ENCODE measurements around the gene CBX8.
"Not testable (repeated sequence)": the region's sequence is repeated elsewhere in the genome, so short reads cannot be mapped to it uniquely, and the experiment has no call there.

The CBX8 gene

DNA sequence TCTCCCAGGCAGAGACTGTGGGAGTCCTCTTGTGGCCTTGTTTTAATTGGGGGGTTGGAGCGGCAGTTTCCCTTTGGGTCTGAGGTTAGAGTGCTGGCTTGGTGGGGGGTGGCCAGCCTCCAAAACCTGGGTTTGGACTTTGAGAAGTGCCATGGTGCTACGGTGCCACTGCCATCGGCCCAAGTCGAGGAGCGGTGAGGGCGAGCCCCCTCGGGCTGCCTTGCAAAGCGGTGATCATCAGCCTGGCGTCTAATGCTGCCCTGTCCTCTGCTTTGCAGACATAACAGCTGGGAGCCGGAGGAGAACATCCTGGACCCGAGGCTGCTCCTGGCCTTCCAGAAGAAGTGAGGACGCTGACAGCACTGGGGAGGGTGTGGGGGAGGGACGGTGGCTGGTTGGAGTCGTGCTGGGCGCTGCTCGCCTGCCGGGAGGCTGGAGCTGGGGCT lies 17.8 kb downstream of the CBX8 start:
- no peak for DNase-seq (ENCODE audit: low read depth in 2 of 2)

- no peak for DNase-seq (ENCODE audit: low read depth in 2 of 2)
Measured at GRCh38 chr17:79778504-79779083, 18.3 kb downstream of the CBX8 start.

GRCh38 chr17:79777894-79778503 lies 18.9 kb downstream of the CBX8 start, which contains the start of gene CBX2:
TSS of gene CBX2 (plus strand) at chr17:79778148. CDS start at chr17:79778236, 88 bp downstream.
- DNase-seq (ENCODE audit: low read depth in 2 of 2) = peak; percentile 59 to 75

DNA sequence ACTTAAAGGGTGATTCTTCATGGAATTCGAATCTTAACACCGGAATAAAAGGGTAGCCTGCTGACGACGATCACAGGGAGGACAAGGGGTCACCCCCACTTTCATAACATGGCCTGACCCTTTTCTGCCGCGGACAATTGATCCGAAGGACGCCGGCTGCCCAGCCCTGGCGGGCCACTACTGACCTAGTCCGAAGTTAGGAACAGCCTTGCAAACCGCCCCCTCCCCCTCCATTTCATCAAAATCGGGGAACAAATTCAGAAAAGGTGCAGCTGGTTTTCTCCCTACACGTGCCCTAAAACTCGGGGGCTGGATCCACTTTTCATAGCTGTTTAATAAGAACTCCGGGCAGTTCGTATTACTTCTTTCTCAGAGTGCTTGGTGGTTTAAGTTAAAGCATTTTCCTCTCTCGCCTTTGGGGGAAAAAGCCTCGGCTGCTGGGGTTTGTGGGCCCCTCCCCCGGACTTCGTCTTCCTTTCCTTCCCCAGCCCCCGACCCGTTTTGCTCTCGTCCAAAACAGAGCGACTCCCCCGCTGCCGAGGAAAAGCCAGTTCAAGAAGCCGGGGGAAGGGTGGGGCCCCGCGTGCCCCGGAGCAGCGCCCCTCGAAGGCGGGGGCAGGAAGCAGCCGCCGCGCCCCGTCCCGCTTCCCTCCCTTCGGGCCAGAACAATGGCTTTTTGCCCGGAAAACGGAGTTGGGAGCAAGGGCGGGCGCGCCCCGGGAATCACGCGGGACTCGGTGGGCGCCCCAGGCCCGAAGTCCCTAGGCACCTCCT lies 19.6 kb downstream of the CBX8 start:
- no peak for DNase-seq (ENCODE audit: low read depth in 2 of 2)

GRCh38 chr17:79776376-79777119 lies 20.3 kb downstream of the CBX8 start:
- no peak for DNase-seq (ENCODE audit: low read depth in 2 of 2)

DNA sequence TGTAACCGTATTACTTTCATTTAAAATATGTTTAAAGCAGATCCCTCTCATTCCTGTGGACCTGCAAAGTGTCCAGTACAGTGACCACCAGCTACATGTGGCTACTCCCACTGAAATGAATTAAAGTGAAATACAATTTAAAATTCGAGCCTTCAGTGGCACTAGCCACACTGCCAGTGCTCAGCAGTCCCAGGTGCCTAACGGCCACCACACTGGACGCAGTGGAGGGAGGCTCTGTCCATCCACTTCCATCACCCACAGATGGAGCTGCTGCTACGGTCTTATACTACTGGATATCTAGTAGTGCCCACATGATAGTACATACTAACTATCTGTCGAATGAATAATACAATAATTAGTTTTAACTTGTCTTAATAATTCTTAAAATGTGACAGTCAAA lies 21.2 kb downstream of the CBX8 start:
- no peak for DNase-seq (ENCODE audit: low read depth in 2 of 2)

GRCh38 chr17:79774561-79774975 lies 22.3 kb downstream of the CBX8 start:
- no peak for DNase-seq (ENCODE audit: low read depth in 2 of 2)

DNA sequence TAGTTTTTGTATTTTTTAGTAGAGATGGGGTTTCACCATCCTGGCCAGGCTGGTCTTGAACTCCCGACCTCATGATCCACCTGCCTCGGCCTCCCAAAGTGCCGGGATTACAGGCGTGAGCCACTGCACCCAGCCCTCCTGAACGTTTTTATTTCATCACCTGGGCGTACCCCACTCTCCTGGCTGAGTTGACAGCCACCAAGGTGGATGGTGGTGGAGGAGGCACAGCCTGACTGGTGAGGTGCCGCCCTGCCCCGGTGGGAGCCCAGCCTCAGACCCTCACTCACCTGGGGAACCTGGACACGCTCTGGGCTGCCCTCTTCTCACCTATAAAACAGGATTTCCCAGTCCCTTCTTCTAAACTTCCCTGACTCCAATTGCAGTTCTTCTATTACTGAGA lies 24.2 kb downstream of the CBX8 start:
- DNase-seq (ENCODE audit: low read depth in 2 of 2) = not testable (repeated sequence)

GRCh38 chr17:79771276-79771675 lies 25.6 kb downstream of the CBX8 start:
- DNase-seq (ENCODE audit: low read depth in 2 of 2) = no peak

GRCh38 chr17:79769570-79770506 lies 27.0 kb downstream of the CBX8 start:
- DNase-seq (ENCODE audit: low read depth in 2 of 2) = no peak

DNA sequence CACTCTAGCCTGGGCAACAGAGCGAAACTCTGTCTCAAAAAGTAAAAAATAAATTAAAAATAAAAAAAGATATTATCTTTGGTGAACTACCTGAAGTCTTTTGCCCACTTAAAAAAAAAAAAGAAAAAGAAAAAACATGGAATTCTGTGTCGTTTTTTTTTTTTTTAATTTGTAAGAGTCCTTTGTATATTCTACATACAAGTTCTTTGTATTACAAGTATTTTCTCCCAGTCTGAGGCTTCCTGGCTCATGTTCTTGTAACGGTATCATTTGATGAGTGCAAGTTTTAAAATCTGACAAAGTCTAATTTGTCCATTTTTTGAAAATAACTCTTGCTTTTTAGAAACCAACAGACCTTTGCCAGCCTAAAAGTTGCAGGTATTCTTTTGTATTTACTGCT lies 31.2 kb downstream of the CBX8 start:
- no peak for DNase-seq (ENCODE audit: low read depth in 2 of 2)

DNA sequence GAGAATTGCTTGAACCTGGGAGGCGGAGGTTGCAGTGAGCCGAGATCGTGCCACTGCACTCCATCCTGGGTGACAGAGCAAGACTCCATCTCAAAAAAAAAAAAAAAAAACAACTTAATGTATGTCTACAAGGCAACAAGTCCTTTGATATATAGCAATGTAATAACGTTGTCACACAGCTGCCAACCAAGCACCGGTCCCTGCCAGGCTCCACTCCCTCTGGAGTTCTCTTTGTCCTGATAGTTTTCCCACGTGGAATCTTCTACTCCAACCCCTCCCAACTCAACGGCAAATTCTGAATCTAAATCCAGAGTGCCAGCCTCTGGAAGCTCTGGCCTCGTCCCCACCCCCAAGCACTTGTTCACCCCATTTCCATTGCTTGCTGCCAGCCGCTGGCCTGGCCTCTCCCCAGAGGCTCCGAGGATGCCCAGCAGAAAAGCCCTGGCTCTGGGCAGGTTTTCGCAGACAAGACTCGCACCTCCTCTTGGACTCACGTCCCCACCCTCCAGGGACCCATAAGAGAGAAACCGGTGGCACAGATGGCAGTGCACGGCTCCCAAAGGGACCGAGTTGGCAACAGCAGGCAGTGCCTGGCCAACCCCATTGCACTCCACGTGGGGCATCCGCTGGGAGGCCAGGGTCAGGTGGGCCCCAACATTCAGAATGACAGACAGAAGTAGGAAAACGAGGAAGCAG lies 34.8 kb downstream of the CBX8 start:
- no peak for DNase-seq (ENCODE audit: low read depth in 2 of 2)

DNA sequence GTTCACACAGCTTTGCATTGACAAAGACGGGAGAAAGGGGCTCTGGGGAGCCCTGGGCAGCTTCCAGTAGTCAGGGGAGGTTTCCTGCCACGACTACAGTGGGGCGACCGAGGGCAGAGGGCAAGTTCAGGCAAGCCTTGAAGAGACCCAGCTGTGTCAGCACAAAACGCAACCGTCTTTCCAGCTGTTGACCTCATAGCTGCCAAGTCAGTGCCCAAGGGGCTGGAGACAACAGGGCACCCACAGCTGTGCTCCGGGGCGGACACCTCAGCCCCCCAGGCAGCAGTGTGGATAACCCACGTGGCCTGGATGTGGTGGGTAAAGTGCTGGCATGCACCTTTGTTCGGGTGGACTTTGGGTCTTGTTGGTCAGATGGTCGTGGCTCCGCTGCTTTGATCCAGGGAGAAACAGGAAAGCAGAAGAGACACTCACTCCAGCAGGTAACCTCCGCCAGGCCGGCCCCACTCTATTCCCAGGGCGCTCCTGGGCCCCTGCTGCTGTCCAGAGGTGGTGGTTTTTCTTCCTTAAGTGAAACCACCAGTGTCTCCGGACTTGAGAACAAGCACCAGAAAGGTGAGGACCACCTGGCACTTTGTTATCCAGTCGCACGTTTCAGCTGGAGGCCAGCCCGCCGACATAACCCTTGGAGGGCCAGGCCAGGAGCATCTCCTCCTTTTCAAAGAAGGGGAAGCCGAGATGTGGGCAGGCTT lies 36.5 kb downstream of the CBX8 start:
- no peak for DNase-seq (ENCODE audit: low read depth in 2 of 2)

- DNase-seq (ENCODE audit: low read depth in 2 of 2) = no peak
Measured at GRCh38 chr17:79758271-79758670, 38.6 kb downstream of the CBX8 start.

GRCh38 chr17:79757140-79757745 lies 39.6 kb downstream of the CBX8 start:
- no peak for DNase-seq (ENCODE audit: low read depth in 2 of 2)

DNA sequence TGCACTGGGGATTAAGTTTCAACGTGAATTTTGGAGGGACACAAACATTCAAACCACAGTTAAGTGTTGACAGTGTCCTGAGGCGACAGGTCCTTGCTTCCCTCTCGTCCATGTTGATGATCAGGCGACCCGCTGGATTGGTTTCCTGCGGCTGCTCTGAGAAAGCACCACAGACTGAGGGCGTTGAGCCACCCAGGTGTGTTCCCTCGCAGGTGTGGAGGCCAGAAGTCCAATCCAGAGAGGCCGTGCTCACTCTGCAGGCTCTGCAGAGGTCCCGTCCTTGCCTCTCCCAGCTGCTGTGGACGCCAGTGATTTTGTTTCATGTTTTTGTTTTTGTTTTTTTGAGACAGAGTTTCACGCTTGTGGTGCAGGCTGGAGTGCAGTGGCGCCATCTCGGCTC lies 41.3 kb downstream of the CBX8 start:
- DNase-seq (ENCODE audit: low read depth in 2 of 2) = no peak

- not testable (repeated sequence) for DNase-seq (ENCODE audit: low read depth in 2 of 2)
Measured at GRCh38 chr17:79754903-79755302, 42.0 kb downstream of the CBX8 start.

GRCh38 chr17:79754370-79754769 lies 42.5 kb downstream of the CBX8 start:
- DNase-seq (ENCODE audit: low read depth in 2 of 2) = no peak

- DNase-seq (ENCODE audit: low read depth in 2 of 2) = peak in 1 of 2 donors; percentile 29
Measured at GRCh38 chr17:79752175-79752574, 44.7 kb downstream of the CBX8 start.
